HG02840 (cell line): ENCODE measurements around the gene PLAGL1.
"Not testable (repeated sequence)": the region's sequence is repeated elsewhere in the genome, so short reads cannot be mapped to it uniquely, and the experiment has no call there.

Experiments
- ATAC-seq: cut with Tn5 transposase; IDR thresholded peaks from one replicate; pipeline ENCODE4 v1.9.1; 2021; ENCODE audit warnings: mild to moderate bottlenecking, moderate library complexity, moderate number of reproducible peaks; ENCODE audit not compliant: unreplicated experiment, low FRiP score

Gene PLAGL1

GRCh38 chr6:143941852-143942627 lies 66.0 kb downstream of the PLAGL1 start:
- no peak for ATAC-seq

GRCh38 chr6:143940011-143940597 lies 68.0 kb downstream of the PLAGL1 start:
- ATAC-seq: peak; percentile 79

- ATAC-seq: no peak
Measured at GRCh38 chr6:143939364-143939763, 68.7 kb downstream of the PLAGL1 start.

GRCh38 chr6:143937668-143937970 lies 70.4 kb downstream of the PLAGL1 start:
- ATAC-seq: no peak

GRCh38 chr6:143936778-143937667 lies 71.0 kb downstream of the PLAGL1 start:
- ATAC-seq: no peak

- ATAC-seq: no peak
Measured at GRCh38 chr6:143936347-143936746, 71.7 kb downstream of the PLAGL1 start.

GRCh38 chr6:143934867-143935266 lies 73.2 kb downstream of the PLAGL1 start:
- no peak for ATAC-seq

- no peak for ATAC-seq
Measured at GRCh38 chr6:143934331-143934730, 73.7 kb downstream of the PLAGL1 start.

- no peak for ATAC-seq
Measured at GRCh38 chr6:143929975-143930374, 78.1 kb downstream of the PLAGL1 start.

- no peak for ATAC-seq
Measured at GRCh38 chr6:143928853-143929252, 79.2 kb downstream of the PLAGL1 start.

GRCh38 chr6:143917026-143917425 lies 91.0 kb downstream of the PLAGL1 start:
- not testable (repeated sequence) for ATAC-seq

- ATAC-seq: no peak
Measured at GRCh38 chr6:143912671-143913070, 95.4 kb downstream of the PLAGL1 start.

GRCh38 chr6:143911028-143911427 lies 97.0 kb downstream of the PLAGL1 start:
- ATAC-seq: no peak

GRCh38 chr6:143902827-143903226 lies 105.2 kb downstream of the PLAGL1 start:
- ATAC-seq: no peak

- peak; percentile 97 for ATAC-seq
Measured at GRCh38 chr6:143901885-143902750, 105.9 kb downstream of the PLAGL1 start.

GRCh38 chr6:143900358-143900757 lies 107.7 kb downstream of the PLAGL1 start:
- ATAC-seq: no peak

- ATAC-seq: no peak
Measured at GRCh38 chr6:143896126-143896860, 111.8 kb downstream of the PLAGL1 start.

GRCh38 chr6:143894655-143895054 lies 113.4 kb downstream of the PLAGL1 start:
- ATAC-seq: no peak
